Keratinocyte (primary cell): ENCODE results near the gene RAD54L.

Source experiments
- EZH2 ChIP-seq: IDR thresholded peaks from one replicate; pipeline ENCODE4 v1.6.1; 2012; ENCODE audit warnings: inconsistent platforms, mild to moderate bottlenecking, low read length, moderate library complexity
- TF ChIP-seq, protein P1 (sequence below), 3 experiments: IDR thresholded peaks in 1 of 3; conservative IDR thresholded peaks in 1 of 3; optimal IDR thresholded peaks in 1 of 3; 2 replicates in 2 of 3; 3 replicates in 1 of 3; pipeline versions ENCODE3 to v1.5.1; 2011; ENCODE audit warnings: low read length in 3 of 3, mild to moderate bottlenecking in 3 of 3, moderate library complexity in 2 of 3, control low read depth in 1 of 3, inconsistent platforms in 1 of 3; ENCODE audit not compliant: insufficient read depth in 2 of 3; ENCODE audit errors: extremely low read depth in 1 of 3

GRCh38 chr1:46303872-46304326 is 56.3 kb downstream of the RAD54L start:
- TF ChIP-seq, protein P1, sequence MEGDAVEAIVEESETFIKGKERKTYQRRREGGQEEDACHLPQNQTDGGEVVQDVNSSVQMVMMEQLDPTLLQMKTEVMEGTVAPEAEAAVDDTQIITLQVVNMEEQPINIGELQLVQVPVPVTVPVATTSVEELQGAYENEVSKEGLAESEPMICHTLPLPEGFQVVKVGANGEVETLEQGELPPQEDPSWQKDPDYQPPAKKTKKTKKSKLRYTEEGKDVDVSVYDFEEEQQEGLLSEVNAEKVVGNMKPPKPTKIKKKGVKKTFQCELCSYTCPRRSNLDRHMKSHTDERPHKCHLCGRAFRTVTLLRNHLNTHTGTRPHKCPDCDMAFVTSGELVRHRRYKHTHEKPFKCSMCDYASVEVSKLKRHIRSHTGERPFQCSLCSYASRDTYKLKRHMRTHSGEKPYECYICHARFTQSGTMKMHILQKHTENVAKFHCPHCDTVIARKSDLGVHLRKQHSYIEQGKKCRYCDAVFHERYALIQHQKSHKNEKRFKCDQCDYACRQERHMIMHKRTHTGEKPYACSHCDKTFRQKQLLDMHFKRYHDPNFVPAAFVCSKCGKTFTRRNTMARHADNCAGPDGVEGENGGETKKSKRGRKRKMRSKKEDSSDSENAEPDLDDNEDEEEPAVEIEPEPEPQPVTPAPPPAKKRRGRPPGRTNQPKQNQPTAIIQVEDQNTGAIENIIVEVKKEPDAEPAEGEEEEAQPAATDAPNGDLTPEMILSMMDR (optimal IDR thresholded peaks at IDR 0.05 in 1 of 3, IDR thresholded peaks at IDR 0.05 in 1 of 3, conservative IDR thresholded peaks at IDR 0.05 in 1 of 3; ENCODE audit: extremely low read depth in 1 of 3, insufficient read depth in 2 of 3, low read length in 3 of 3), result no peak
- TF ChIP-seq EZH2, result no peak
